K562 (cell line): ENCODE measurements around the gene HTR2A. TPM values are rescaled to one million over a fixed set of nuclear protein-coding genes. Genes with fewer than 3 reads are reported as not detected.

ENCODE experiments used
- ATAC-seq: fragments of 200-7000 bp; cut with Tn5 transposase; 3 replicates; pipeline ENCODE4 v1.9.1; 2020; ENCODE audit warnings: moderate library complexity
- BruUV-seq: library from RNA; stranded (reverse); fragments of 400-500 nt; replicated peaks from 2 replicates; lab custom pipeline; 2021; lab: Mats Ljungman, UMichigan
- CTCF ChIA-PET: fragments of 300-600 bp; formaldehyde crosslinking; extraction: SDS; loops from one replicate; lab custom pipeline; 2021; ENCODE audit warnings: low intra/inter-chr PET ratio; lab: Yijun Ruan, JAX
- POLR2A ChIA-PET: fragments of 300-600, 350-650 bp; sonication (Branson Sonifier 250); formaldehyde crosslinking; extraction: SDS; loops from one replicate; lab custom pipeline; 2021; ENCODE audit warnings: antibody characterized with exemption, inconsistent platforms; lab: Yijun Ruan, JAX
- DNase-seq, 4 experiments: peaks; one replicate each; pipeline versions ENCODE4 v3.0.0 to v3.0.0-alpha.2; 2011 to 2018; ENCODE audit warnings: low spot score in 3 of 4, mixed read lengths in 3 of 4; ENCODE audit errors: extremely low read depth in 1 of 4
- FAIRE-seq: peaks from 2 replicates; lab custom pipeline; 2011; peaks lifted over from hg19 to GRCh38; lab: Jason Lieb, UNC
- H2AFZ ChIP-seq: 2 replicates; pipeline ENCODE4 v1.6.0; 2011; ENCODE audit warnings: low read depth, low read length, control low read depth, inconsistent platforms
- H3K27ac ChIP-seq: fragments of 200-600 bp; 3 replicates; pipeline ENCODE4 v1.8.0; 2011; ENCODE audit warnings: low read depth, mild to moderate bottlenecking, control low read depth, inconsistent platforms, low read length, moderate library complexity, mixed read lengths; ENCODE audit errors: extremely low read depth
- H3K27me3 ChIP-seq, 2 experiments: fragments of 300-600 bp in 1 of 2; 2 replicates in 1 of 2; 3 replicates in 1 of 2; pipeline versions ENCODE4 v1.6.0 to v1.8.0; 2011; ENCODE audit warnings: inconsistent platforms in 2 of 2, low read length in 2 of 2, mild to moderate bottlenecking in 1 of 2, mixed read lengths in 1 of 2, moderate library complexity in 1 of 2; ENCODE audit not compliant: control insufficient read depth in 2 of 2, insufficient read depth in 2 of 2
- H3K36me3 ChIP-seq: fragments of 300-600 bp; 3 replicates; pipeline ENCODE4 v1.8.0; 2011; ENCODE audit warnings: mild to moderate bottlenecking, low read length, inconsistent platforms; ENCODE audit not compliant: control insufficient read depth, insufficient read depth
- H3K4me1 ChIP-seq, 2 experiments: fragments of 200-600 bp in 1 of 2; replicated peaks in 1 of 2; 2 replicates in 1 of 2; 3 replicates in 1 of 2; pipeline versions ENCODE4 v1.5.1 to v1.8.0; 2011; ENCODE audit warnings: inconsistent platforms in 2 of 2, low read length in 2 of 2, mild to moderate bottlenecking in 1 of 2, mixed read lengths in 1 of 2, moderate library complexity in 1 of 2; ENCODE audit not compliant: control insufficient read depth in 2 of 2, insufficient read depth in 2 of 2
- H3K4me2 ChIP-seq: 2 replicates; pipeline ENCODE4 v1.6.1; 2011; ENCODE audit warnings: low read length, control low read depth, inconsistent platforms, mixed read lengths; ENCODE audit not compliant: insufficient read depth
- H3K4me3 ChIP-seq: fragments of 200-600 bp; sonication (generic), shearing (Covaris generic); 2 replicates; pipeline ENCODE4 v1.5.1; 2016; ENCODE audit warnings: control low read depth, inconsistent platforms
- H3K79me2 ChIP-seq: fragments of 200-600 bp; 3 replicates; pipeline ENCODE4 v1.8.0; 2011; ENCODE audit warnings: low read length, inconsistent platforms; ENCODE audit not compliant: control insufficient read depth, insufficient read depth
- H3K9ac ChIP-seq, 2 experiments: 2 replicates each; pipeline versions ENCODE4 v1.6.0 to v1.6.1; 2011; ENCODE audit warnings: low read depth in 2 of 2, low read length in 2 of 2, control low read depth in 1 of 2, inconsistent platforms in 1 of 2, mild to moderate bottlenecking in 1 of 2, mixed read lengths in 1 of 2; ENCODE audit not compliant: insufficient read depth in 1 of 2
- H3K9me1 ChIP-seq: one replicate; pipeline ENCODE4 v1.6.0; 2011; ENCODE audit warnings: inconsistent platforms, mild to moderate bottlenecking, low read length, moderate library complexity; ENCODE audit not compliant: control insufficient read depth, insufficient read depth
- H3K9me3 ChIP-seq: replicated peaks from 2 replicates; pipeline ENCODE4 v1.5.1; 2011; ENCODE audit warnings: low read depth, low read length, inconsistent platforms; ENCODE audit not compliant: control insufficient read depth, insufficient read depth
- H4K20me1 ChIP-seq: replicated peaks from 2 replicates; pipeline ENCODE4 v1.6.1; 2011; ENCODE audit warnings: low read length, inconsistent platforms, mixed read lengths; ENCODE audit not compliant: control insufficient read depth, insufficient read depth
- CTCF ChIP-seq, 3 experiments: IDR thresholded peaks in 2 of 3; conservative IDR thresholded peaks in 1 of 3; 2 replicates each; pipeline ENCODE4 v1.5.1; 2011 to 2012; ENCODE audit warnings: low read length in 3 of 3, mild to moderate bottlenecking in 3 of 3, control low read depth in 2 of 3, improper control_type of control experiment in 1 of 3, inconsistent platforms in 1 of 3, low read depth in 1 of 3, mixed read lengths in 1 of 3, moderate library complexity in 1 of 3; ENCODE audit not compliant: insufficient read depth in 2 of 3
- FOS ChIP-seq: IDR thresholded peaks from 3 replicates; pipeline ENCODE4 v1.6.1; 2011; ENCODE audit not compliant: insufficient read length; ENCODE audit errors: extremely low read depth
- HDAC6 ChIP-seq: IDR thresholded peaks from 2 replicates; pipeline ENCODE4 v1.6.1; 2012; ENCODE audit warnings: low read depth, mild to moderate bottlenecking, control low read depth, inconsistent platforms, low read length, moderate library complexity
- WGBS: fragments of 100-300 bp; shearing (Covaris generic); methylation state at CpG from one replicate; pipeline ENCODE4 v1.1.6; 2016; ENCODE audit warnings: low coverage, mixed read lengths; ENCODE audit not compliant: insufficient coverage; ENCODE audit errors: missing lambda C conversion rate; 5-methylcytosine and 5-hydroxymethylcytosine counted together
- in situ Hi-C: fragments of 300-500 bp; cut with MboI; formaldehyde crosslinking; loops from 4 replicates; pipeline ENCODE4 v1.15.0; 2018; ENCODE audit warnings: inconsistent platforms, mixed read lengths
- intact Hi-C: fragments of 100-400 bp; cut with micrococcal nuclease; formaldehyde crosslinking; loops from 2 replicates; pipeline ENCODE4 v1.14.2; 2022
- polyA plus RNA-seq, 8 experiments: library from polyadenylated mRNA; depleted of rRNA in 4 of 8; stranded (reverse) in 5 of 8; unstranded in 3 of 8; fragments of >200 nt; fragmentation: Nextera tagmentation in 2 of 8; fragmentation: Illumina TruSeq in 1 of 8; extraction: Ambion mirVana in 2 of 8; extraction: Trizol in 1 of 8; gene quantifications; 2 replicates each; pipeline versions ENCODE4 v1.2.1 to v1.2.3, GENCODE V29; 2011 to 2014; ENCODE audit warnings: inconsistent platforms in 1 of 8, missing spikeins in 1 of 8
- total RNA-seq, 7 experiments: library from RNA; depleted of rRNA in 6 of 7; stranded (reverse); fragments of >200 nt in 6 of 7; fragmentation: Illumina TruSeq in 2 of 7; extraction: Trizol in 2 of 7; gene quantifications; 2 replicates each; pipeline versions ENCODE4 v1.2.1 to v1.2.3, GENCODE V29; 2011 to 2021; ENCODE audit warnings: low replicate concordance in 1 of 7
- TF ChIP-seq, protein P1 (sequence below): sonication (generic); formaldehyde crosslinking; IDR thresholded peaks from 2 replicates; pipeline ENCODE4 v1.8.0; 2023; ENCODE audit warnings: mild to moderate bottlenecking, missing genetic modification reagents

HTR2A gene
- total and polyA plus RNA-seq, 9 of the 15 experiments (the other 6 are each of a cell fraction or from before 2014, with no cell fraction given): not detected

- DNase-seq (peak in 3 of 4 experiments; percentile 8 to 42 (median 25)), FAIRE-seq (peak; percentile 44), ATAC-seq (0 out of 3 replicates have a peak, but pooled peaks have one; percentile 18)
- Histone ChIP-seq H3K4me2 (peak overlapping the region; percentile 85; the same call in 1 of the 2 replicates), H3K27me3 (no peaks in the 10 kb centered on the region), H2AFZ (no peak overlapping the region), H4K20me1 (no peaks in the 10 kb centered on the region), H3K27ac (no peak overlapping the region; the same call in 2 of the 3 replicates), H3K79me2 (peaks cover 44% of the 10 kb centered on the region), H3K4me1 (peaks cover 13 to 20% of the 10 kb centered on the region in 2 experiments; a peak in 4 of 5 replicates), H3K9me1 (no peaks in the 10 kb centered on the region), H3K9me3 (no peaks in the 10 kb centered on the region), H3K4me3 (peak overlapping the region; percentile 71; the same call in 1 of the 2 replicates), H3K9ac (no peak overlapping the region), H3K36me3 (peaks cover 32% of the 10 kb centered on the region)
- no TSS peak for BruUV-seq
- ChIA-PET CTCF (no interaction called here), POLR2A (interaction anchor here (0.9 kb wide), 1 partner anchor 18 kb away, joined by 4 read pairs; no protein-coding TSS in a partner anchor)
- TF ChIP-seq, protein P1, sequence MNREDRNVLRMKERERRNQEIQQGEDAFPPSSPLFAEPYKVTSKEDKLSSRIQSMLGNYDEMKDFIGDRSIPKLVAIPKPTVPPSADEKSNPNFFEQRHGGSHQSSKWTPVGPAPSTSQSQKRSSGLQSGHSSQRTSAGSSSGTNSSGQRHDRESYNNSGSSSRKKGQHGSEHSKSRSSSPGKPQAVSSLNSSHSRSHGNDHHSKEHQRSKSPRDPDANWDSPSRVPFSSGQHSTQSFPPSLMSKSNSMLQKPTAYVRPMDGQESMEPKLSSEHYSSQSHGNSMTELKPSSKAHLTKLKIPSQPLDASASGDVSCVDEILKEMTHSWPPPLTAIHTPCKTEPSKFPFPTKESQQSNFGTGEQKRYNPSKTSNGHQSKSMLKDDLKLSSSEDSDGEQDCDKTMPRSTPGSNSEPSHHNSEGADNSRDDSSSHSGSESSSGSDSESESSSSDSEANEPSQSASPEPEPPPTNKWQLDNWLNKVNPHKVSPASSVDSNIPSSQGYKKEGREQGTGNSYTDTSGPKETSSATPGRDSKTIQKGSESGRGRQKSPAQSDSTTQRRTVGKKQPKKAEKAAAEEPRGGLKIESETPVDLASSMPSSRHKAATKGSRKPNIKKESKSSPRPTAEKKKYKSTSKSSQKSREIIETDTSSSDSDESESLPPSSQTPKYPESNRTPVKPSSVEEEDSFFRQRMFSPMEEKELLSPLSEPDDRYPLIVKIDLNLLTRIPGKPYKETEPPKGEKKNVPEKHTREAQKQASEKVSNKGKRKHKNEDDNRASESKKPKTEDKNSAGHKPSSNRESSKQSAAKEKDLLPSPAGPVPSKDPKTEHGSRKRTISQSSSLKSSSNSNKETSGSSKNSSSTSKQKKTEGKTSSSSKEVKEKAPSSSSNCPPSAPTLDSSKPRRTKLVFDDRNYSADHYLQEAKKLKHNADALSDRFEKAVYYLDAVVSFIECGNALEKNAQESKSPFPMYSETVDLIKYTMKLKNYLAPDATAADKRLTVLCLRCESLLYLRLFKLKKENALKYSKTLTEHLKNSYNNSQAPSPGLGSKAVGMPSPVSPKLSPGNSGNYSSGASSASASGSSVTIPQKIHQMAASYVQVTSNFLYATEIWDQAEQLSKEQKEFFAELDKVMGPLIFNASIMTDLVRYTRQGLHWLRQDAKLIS (CRISPR knock-in tag): no peak
- TF ChIP-seq CTCF (IDR thresholded peaks at IDR 0.05 in 2 of 3, conservative IDR thresholded peaks at IDR 0.05 in 1 of 3; ENCODE audit: insufficient read depth in 2 of 3, low read depth in 1 of 3, low read length in 3 of 3): 0 out of 6 replicates have a peak, but pooled peaks of 1 of the 3 experiments have one; percentile 8
- TF ChIP-seq HDAC6: no peak
- no peak for TF ChIP-seq FOS
- 55% methylated on average over 6 of the region's 6 CpGs for WGBS
- intact Hi-C loops: no loop called here
- in situ Hi-C loops: no loop called here
Observed at GRCh38 chr13:46795321-46795720, 101.5 kb downstream of the HTR2A start.
